Stimulated activated naive CD8-positive, alpha-beta T cell treated with anti-CD3 and anti-CD28 coated beads, Interleukin-15, Interleukin-2, amounts not matched to agents 100 ng/mL and 50 ng/mL, for 24 hours (primary cell): ENCODE results near the gene WRAP53.

Experiments
- H3K27ac Mint-ChIP-seq: one replicate; pipeline ENCODE4 v1.8.0; 2021; ENCODE audit warnings: mild to moderate bottlenecking, mixed read lengths
- H3K27me3 Mint-ChIP-seq: one replicate; pipeline ENCODE4 v1.8.0; 2021; ENCODE audit warnings: mixed read lengths
- H3K36me3 Mint-ChIP-seq: one replicate; pipeline ENCODE4 v1.8.0; 2021; ENCODE audit warnings: low read depth, mixed read lengths
- H3K4me1 Mint-ChIP-seq: one replicate; pipeline ENCODE4 v1.8.0; 2021; ENCODE audit warnings: low read depth, mixed read lengths
- H3K4me3 Mint-ChIP-seq: one replicate; pipeline ENCODE4 v1.8.0; 2021; ENCODE audit warnings: mild to moderate bottlenecking, mixed read lengths
- H3K9me3 Mint-ChIP-seq: one replicate; pipeline ENCODE4 v1.8.0; 2021; ENCODE audit warnings: mixed read lengths

Gene WRAP53

GRCh38 chr17:7667656-7668406, 20.4 kb upstream of the WRAP53 start:
- Mint-ChIP-seq H3K27ac (no peak overlapping the region), H3K36me3 (peaks cover 33% of the 10 kb centered on the region), H3K9me3 (no peaks in the 10 kb centered on the region), H3K27me3 (no peaks in the 10 kb centered on the region), H3K4me3 (no peak overlapping the region), H3K4me1 (no peaks in the 10 kb centered on the region)

- no peak overlapping the region for H3K4me3 Mint-ChIP-seq
- no peaks in the 10 kb centered on the region for H3K27me3 Mint-ChIP-seq
- H3K36me3 Mint-ChIP-seq = peaks cover 39% of the 10 kb centered on the region
Measured at GRCh38 chr17:7668482-7668881, 19.8 kb upstream of the WRAP53 start.

GRCh38 chr17:7673239-7673638, 15.0 kb upstream of the WRAP53 start:
- no peak overlapping the region for H3K27ac Mint-ChIP-seq
- no peaks in the 10 kb centered on the region for H3K4me1 Mint-ChIP-seq
- no peaks in the 10 kb centered on the region for H3K27me3 Mint-ChIP-seq
- H3K9me3 Mint-ChIP-seq = peaks cover 5% of the 10 kb centered on the region
- peaks cover 54% of the 10 kb centered on the region for H3K36me3 Mint-ChIP-seq
- H3K4me3 Mint-ChIP-seq = no peak overlapping the region

More at GRCh38 chr17:7668482-7668881, 19.8 kb upstream of the WRAP53 start:
- Mint-ChIP-seq H3K9me3 (no peaks in the 10 kb centered on the region), H3K4me1 (no peaks in the 10 kb centered on the region), H3K27ac (no peak overlapping the region)

- Mint-ChIP-seq H3K27ac (no peak overlapping the region), H3K36me3 (peaks cover 44% of the 10 kb centered on the region), H3K4me3 (no peak overlapping the region), H3K9me3 (peaks cover 5% of the 10 kb centered on the region), H3K4me1 (no peaks in the 10 kb centered on the region), H3K27me3 (no peaks in the 10 kb centered on the region)
Measured at GRCh38 chr17:7674934-7675333, 13.3 kb upstream of the WRAP53 start.

- Mint-ChIP-seq H3K9me3 (peaks cover 5% of the 10 kb centered on the region), H3K27ac (no peak overlapping the region), H3K4me3 (no peak overlapping the region), H3K36me3 (peaks cover 33% of the 10 kb centered on the region), H3K4me1 (no peaks in the 10 kb centered on the region), H3K27me3 (no peaks in the 10 kb centered on the region)
Measured at GRCh38 chr17:7676533-7676932, 11.7 kb upstream of the WRAP53 start.

GRCh38 chr17:7677388-7678067, 10.7 kb upstream of the WRAP53 start:
- Mint-ChIP-seq H3K4me3 (no peak overlapping the region), H3K27me3 (no peaks in the 10 kb centered on the region), H3K36me3 (peaks cover 33% of the 10 kb centered on the region), H3K4me1 (peaks cover 3% of the 10 kb centered on the region), H3K27ac (no peak overlapping the region), H3K9me3 (peaks cover 5% of the 10 kb centered on the region)

- Mint-ChIP-seq H3K4me3 (peak overlapping the region; percentile 98), H3K27me3 (no peaks in the 10 kb centered on the region), H3K27ac (peak overlapping the region; percentile 99), H3K36me3 (peaks cover 32% of the 10 kb centered on the region), H3K4me1 (peaks cover 43% of the 10 kb centered on the region), H3K9me3 (no peaks in the 10 kb centered on the region)
Measured at GRCh38 chr17:7684851-7685532, 3.3 kb upstream of the WRAP53 start.

GRCh38 chr17:7685533-7686221, 2.6 kb upstream of the WRAP53 start:
- peak overlapping the region; percentile 98 for H3K4me3 Mint-ChIP-seq
- peak overlapping the region; percentile 99 for H3K27ac Mint-ChIP-seq
- H3K9me3 Mint-ChIP-seq = no peaks in the 10 kb centered on the region
- H3K4me1 Mint-ChIP-seq = peaks cover 47% of the 10 kb centered on the region
- H3K27me3 Mint-ChIP-seq = no peaks in the 10 kb centered on the region
- peaks cover 37% of the 10 kb centered on the region for H3K36me3 Mint-ChIP-seq

- Mint-ChIP-seq H3K4me3 (peak overlapping the region; percentile 98), H3K4me1 (peaks cover 47% of the 10 kb centered on the region), H3K36me3 (peaks cover 41% of the 10 kb centered on the region), H3K27me3 (no peaks in the 10 kb centered on the region), H3K27ac (peak overlapping the region; percentile 99), H3K9me3 (no peaks in the 10 kb centered on the region)
Measured at GRCh38 chr17:7686222-7687071, 1.8 kb upstream of the WRAP53 start.

GRCh38 chr17:7687072-7687907, 987 bp upstream of the WRAP53 start, which contains the start of gene TP53:
Gene TP53 (minus strand): TSS chr17:7687490. CDS start chr17:7676594, 10,896 bp downstream.
- Mint-ChIP-seq H3K27me3 (no peaks in the 10 kb centered on the region), H3K36me3 (peaks cover 40% of the 10 kb centered on the region), H3K9me3 (no peaks in the 10 kb centered on the region), H3K27ac (peak within 1 kb of the TSS; percentile 99), H3K4me3 (peak within 1 kb of the TSS; percentile 98), H3K4me1 (peaks cover 46% of the 10 kb centered on the region)

GRCh38 chr17:7688808-7689316, 585 bp downstream of the WRAP53 start:
- H3K4me3 Mint-ChIP-seq = peak overlapping the region; percentile 98
- peaks cover 38% of the 10 kb centered on the region for H3K4me1 Mint-ChIP-seq
- peaks cover 47% of the 10 kb centered on the region for H3K36me3 Mint-ChIP-seq
- no peaks in the 10 kb centered on the region for H3K27me3 Mint-ChIP-seq
- H3K9me3 Mint-ChIP-seq = no peaks in the 10 kb centered on the region
- H3K27ac Mint-ChIP-seq = peak overlapping the region; percentile 83

- Mint-ChIP-seq H3K4me3 (no peak overlapping the region), H3K9me3 (no peaks in the 10 kb centered on the region), H3K4me1 (no peaks in the 10 kb centered on the region), H3K27me3 (no peaks in the 10 kb centered on the region), H3K27ac (no peak overlapping the region), H3K36me3 (peaks cover 50% of the 10 kb centered on the region)
Measured at GRCh38 chr17:7695586-7695985, 7.3 kb downstream of the WRAP53 start.
